GM12878 (cell line): ENCODE data around the gene SLC25A29. TPM values are rescaled to one million over a fixed set of nuclear protein-coding genes. Genes with fewer than 3 reads are reported as not detected.
A peak's percentile ranks its signal among the peaks of the same experiment; 100 is the strongest.

Source experiments
- ATAC-seq: fragments of 200-7000 bp; cut with Tn5 transposase; 3 replicates; pipeline ENCODE4 v1.9.1; 2020; ENCODE audit warnings: mild to moderate bottlenecking, moderate library complexity
- BruUV-seq: library from RNA; stranded (reverse); fragments of 400-500 nt; replicated peaks from 2 replicates; lab custom pipeline; 2021; lab: Mats Ljungman, UMichigan
- CTCF ChIA-PET: fragments of 300-600 bp; sonication (Branson Sonifier 250); formaldehyde crosslinking; extraction: SDS; loops from one replicate; lab custom pipeline; 2021; ENCODE audit warnings: inconsistent platforms; lab: Yijun Ruan, JAX
- POLR2A ChIA-PET: fragments of 350-600 bp; formaldehyde crosslinking; extraction: SDS; loops from one replicate; lab custom pipeline; 2021; ENCODE audit warnings: inconsistent platforms; lab: Charles Lee
- RAD21 ChIA-PET: fragments of 300-600 bp; sonication (Branson Sonifier 250); formaldehyde crosslinking; loops from one replicate; lab custom pipeline; 2023; ENCODE audit warnings: antibody characterized with exemption; ENCODE audit not compliant: unreplicated experiment; lab: Charles Lee
- SMC1A ChIA-PET: fragments of 300-600 bp; sonication (Branson Sonifier 250); formaldehyde crosslinking; loops from one replicate; lab custom pipeline; 2023; ENCODE audit not compliant: unreplicated experiment, uncharacterized antibody; lab: Charles Lee
- DNase-seq: peaks from one replicate; pipeline ENCODE4 v3.0.0-alpha.2; 2011; ENCODE audit warnings: low read depth, low spot score
- FAIRE-seq: peaks from 3 replicates; lab custom pipeline; 2011; peaks lifted over from hg19 to GRCh38; lab: Jason Lieb, UNC
- H2AFZ ChIP-seq: 2 replicates; pipeline ENCODE4 v1.6.0; 2011; ENCODE audit warnings: low read depth, low read length, control low read depth; ENCODE audit not compliant: control insufficient read depth
- H3K27ac ChIP-seq: 2 replicates; pipeline ENCODE4 v1.5.1; 2011; ENCODE audit warnings: control low read depth; ENCODE audit not compliant: control insufficient read depth, insufficient read depth
- H3K27me3 ChIP-seq, 2 experiments: replicated peaks in 1 of 2; 2 replicates each; pipeline versions ENCODE4 v1.6.0 to v1.6.1; 2011; ENCODE audit warnings: low read length in 1 of 2; ENCODE audit not compliant: control insufficient read depth in 2 of 2, insufficient read depth in 2 of 2
- H3K36me3 ChIP-seq, 2 experiments: 2 replicates each; pipeline ENCODE4 v1.5.1; 2011; ENCODE audit warnings: low read length in 1 of 2; ENCODE audit not compliant: control insufficient read depth in 2 of 2, insufficient read depth in 2 of 2
- H3K4me1 ChIP-seq: 2 replicates; pipeline ENCODE4 v1.6.1; 2011; ENCODE audit warnings: mild to moderate bottlenecking, low read length, moderate library complexity, mixed read lengths; ENCODE audit not compliant: control insufficient read depth, insufficient read depth
- H3K4me2 ChIP-seq: 2 replicates; pipeline ENCODE4 v1.6.0; 2011; ENCODE audit warnings: control low read depth; ENCODE audit not compliant: control insufficient read depth, insufficient read depth
- H3K4me3 ChIP-seq: fragments of 200-600 bp; sonication (generic); 2 replicates; pipeline ENCODE4 v1.5.1; 2016
- H3K79me2 ChIP-seq: 2 replicates; pipeline ENCODE4 v1.6.0; 2011; ENCODE audit warnings: low read length; ENCODE audit not compliant: control insufficient read depth, insufficient read depth
- H3K9ac ChIP-seq: 2 replicates; pipeline ENCODE4 v1.8.0; 2011; ENCODE audit warnings: low read length, control low read depth, mixed read lengths; ENCODE audit not compliant: control insufficient read depth, insufficient read depth
- H3K9me3 ChIP-seq: replicated peaks from 3 replicates; pipeline ENCODE4 v1.5.1; 2011; ENCODE audit warnings: mild to moderate bottlenecking, low read length; ENCODE audit not compliant: control insufficient read depth, insufficient read depth
- H4K20me1 ChIP-seq: 2 replicates; pipeline ENCODE4 v1.6.0; 2011; ENCODE audit not compliant: control insufficient read depth, insufficient read depth
- CTCF ChIP-seq, 3 experiments: IDR thresholded peaks in 2 of 3; conservative IDR thresholded peaks in 1 of 3; 2 replicates each; pipeline ENCODE4 v1.5.1; 2011; ENCODE audit warnings: low read depth in 3 of 3, low read length in 3 of 3, mild to moderate bottlenecking in 3 of 3, control low read depth in 2 of 3, moderate library complexity in 2 of 3, inconsistent platforms in 1 of 3, mixed read lengths in 1 of 3; ENCODE audit not compliant: control insufficient read depth in 2 of 3, insufficient read depth in 1 of 3; ENCODE audit errors: extremely low read depth in 1 of 3
- EP300 ChIP-seq, 2 experiments: fragments of 150-350 bp in 1 of 2; IDR thresholded peaks; 2 replicates each; pipeline ENCODE4 v1.6.1; 2011 to 2012; ENCODE audit warnings: low read depth in 2 of 2, low read length in 2 of 2, borderline replicate concordance in 1 of 2, improper control_type of control experiment in 1 of 2, inconsistent platforms in 1 of 2; ENCODE audit not compliant: control insufficient read depth in 1 of 2
- KAT2A ChIP-seq: conservative IDR thresholded peaks from 2 replicates; pipeline ENCODE4 v1.6.1; 2011; ENCODE audit warnings: low read depth, low read length; ENCODE audit not compliant: control insufficient read depth
- PBX3 ChIP-seq: IDR thresholded peaks from 2 replicates; pipeline ENCODE4 v1.6.1; 2011; ENCODE audit warnings: mild to moderate bottlenecking, low read depth, low read length, moderate library complexity; ENCODE audit not compliant: insufficient replicate concordance
- PML ChIP-seq: IDR thresholded peaks from 2 replicates; pipeline ENCODE4 v1.6.1; 2012; ENCODE audit warnings: low read length, inconsistent platforms
- RAD21 ChIP-seq: IDR thresholded peaks from 2 replicates; pipeline ENCODE4 v1.6.1; 2011; ENCODE audit warnings: mild to moderate bottlenecking, low read depth, low read length, moderate library complexity; ENCODE audit not compliant: insufficient read depth
- SUZ12 ChIP-seq: fragments of 200-600 bp; sonication (generic); IDR thresholded peaks from one replicate; pipeline ENCODE4 v1.6.1; 2018; ENCODE audit warnings: antibody characterized with exemption, mild to moderate bottlenecking; ENCODE audit not compliant: unreplicated experiment
- WGBS: methylation state at CpG from one replicate; pipeline ENCODE4 v1.1.6; 2016; ENCODE audit warnings: low lambda C conversion rate; ENCODE audit not compliant: insufficient replicate concordance, insufficient coverage; ENCODE audit errors: missing lambda C conversion rate; 5-methylcytosine and 5-hydroxymethylcytosine counted together
- in situ Hi-C: fragments of 300-500 bp; cut with MboI; formaldehyde crosslinking; loops from 9 replicates; pipeline ENCODE4 v1.14.3; 2018; ENCODE audit warnings: mixed read lengths
- intact Hi-C: fragments of 100-400 bp; cut with micrococcal nuclease; formaldehyde crosslinking; loops from one replicate; pipeline ENCODE4 v1.14.2; 2022; ENCODE audit not compliant: unreplicated experiment
- polyA plus RNA-seq, 11 experiments: library from polyadenylated mRNA; depleted of rRNA in 4 of 11; unstranded in 6 of 11; stranded (reverse) in 5 of 11; fragments of >200 nt; fragmentation: Nextera tagmentation in 4 of 11; fragmentation: Illumina TruSeq in 1 of 11; extraction: Ambion mirVana in 4 of 11; extraction: Trizol in 1 of 11; gene quantifications; 1 replicate in 1 of 11; 2 replicates in 10 of 11; pipeline versions ENCODE4 v1.2.1 to v1.2.3, GENCODE V29; 2011 to 2016; ENCODE audit warnings: inconsistent platforms in 2 of 11, missing spikeins in 2 of 11, low read depth in 1 of 11
- total RNA-seq, 4 experiments: library from RNA; depleted of rRNA in 3 of 4; stranded (reverse); fragments of >200 nt in 3 of 4; fragmentation: Illumina TruSeq in 1 of 4; extraction: Trizol in 1 of 4; gene quantifications; 2 replicates each; pipeline versions ENCODE4 v1.2.1 to v1.2.3, GENCODE V29; 2013 to 2021
- TF ChIP-seq, protein P1 (sequence below): fragments of 450-650 bp; IDR thresholded peaks from 2 replicates; pipeline ENCODE4 v1.6.1; 2017; ENCODE audit warnings: borderline replicate concordance

SLC25A29 gene
- total and polyA plus RNA-seq, 10 of the 15 experiments (the other 5 are each of a cell fraction or from before 2014, with no cell fraction given): 0.42 to 13.3 (median 4.0) TPM; not detected in 1

DNA sequence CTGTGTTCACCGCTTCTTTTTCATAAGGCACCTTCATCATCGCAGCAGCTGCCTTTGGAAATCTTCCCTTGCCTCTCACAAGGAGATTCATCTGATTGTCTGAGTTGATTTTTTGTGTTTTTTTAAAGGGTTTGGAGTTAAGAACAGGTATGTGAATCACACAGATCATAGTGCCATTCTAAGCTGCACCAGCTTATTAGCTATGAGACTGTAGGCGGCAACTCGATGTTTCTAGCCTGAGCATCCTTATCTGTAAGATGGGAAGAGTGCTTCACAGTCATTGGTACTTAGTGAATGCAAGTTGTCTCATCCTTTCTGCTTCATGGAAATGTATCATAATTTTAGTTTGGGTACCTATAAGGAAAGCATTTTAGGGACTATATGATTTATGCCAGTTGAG, 32.0 kb downstream of the SLC25A29 start (continued):
- no peak for TF ChIP-seq PBX3
- TF ChIP-seq, all 136 proteins: peak for 0

- Histone ChIP-seq H3K4me2 (no peak overlapping the region), H3K27me3 (no peaks in the 10 kb centered on the region), H3K36me3 (peaks cover 4 to 30% of the 10 kb centered on the region in 2 experiments), H3K79me2 (peaks cover 55% of the 10 kb centered on the region), H3K27ac (no peak overlapping the region), H3K9me3 (no peaks in the 10 kb centered on the region), H3K4me3 (no peak overlapping the region), H4K20me1 (peaks cover 3% of the 10 kb centered on the region; the same call in 1 of the 2 replicates), H3K9ac (no peak overlapping the region), H3K4me1 (no peaks in the 10 kb centered on the region), H2AFZ (no peak overlapping the region)
- ATAC-seq (peak; percentile 21; the same call in 1 of the 3 replicates), DNase-seq (no peak), FAIRE-seq (no peak)
- CTCF ChIA-PET: interaction anchor here (1.0 to 1.5 kb wide), 4 partner anchors 13 to 106 kb away, joined by 3 to 4 read pairs (median 4); no protein-coding TSS in a partner anchor
- in situ Hi-C loops: no loop called here
- RAD21 ChIA-PET: no interaction called here
- WGBS: 79% methylated on average over 10 of the region's 10 CpGs
- no peak for TF ChIP-seq KAT2A
- TF ChIP-seq, protein P1, sequence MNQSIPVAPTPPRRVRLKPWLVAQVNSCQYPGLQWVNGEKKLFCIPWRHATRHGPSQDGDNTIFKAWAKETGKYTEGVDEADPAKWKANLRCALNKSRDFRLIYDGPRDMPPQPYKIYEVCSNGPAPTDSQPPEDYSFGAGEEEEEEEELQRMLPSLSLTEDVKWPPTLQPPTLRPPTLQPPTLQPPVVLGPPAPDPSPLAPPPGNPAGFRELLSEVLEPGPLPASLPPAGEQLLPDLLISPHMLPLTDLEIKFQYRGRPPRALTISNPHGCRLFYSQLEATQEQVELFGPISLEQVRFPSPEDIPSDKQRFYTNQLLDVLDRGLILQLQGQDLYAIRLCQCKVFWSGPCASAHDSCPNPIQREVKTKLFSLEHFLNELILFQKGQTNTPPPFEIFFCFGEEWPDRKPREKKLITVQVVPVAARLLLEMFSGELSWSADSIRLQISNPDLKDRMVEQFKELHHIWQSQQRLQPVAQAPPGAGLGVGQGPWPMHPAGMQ: no peak
- no peak for TF ChIP-seq EP300 (IDR thresholded peaks at IDR 0.05; ENCODE audit: borderline replicate concordance in 1 of 2, control insufficient read depth in 1 of 2, low read depth in 2 of 2, low read length in 2 of 2)
- TF ChIP-seq SUZ12: no peak
- TF ChIP-seq PML: no peak
- peak; percentile 28 to 33 (median 29); a peak in 3 of 6 replicates for TF ChIP-seq CTCF (IDR thresholded peaks at IDR 0.05 in 2 of 3, conservative IDR thresholded peaks at IDR 0.05 in 1 of 3; ENCODE audit: control insufficient read depth in 2 of 3, extremely low read depth in 1 of 3, insufficient read depth in 1 of 3, low read depth in 3 of 3, low read length in 3 of 3)
- TF ChIP-seq RAD21: peak; percentile 30; the same call in 1 of the 2 replicates
- POLR2A ChIA-PET: no interaction called here
- intact Hi-C loops: no loop called here
- BruUV-seq: no TSS peak
- SMC1A ChIA-PET: no interaction called here
Measured at GRCh38 chr14:100271247-100271939, 34.9 kb downstream of the SLC25A29 start.
